ENCODE data around the gene TAF5L. TPM values are rescaled to one million over a fixed set of nuclear protein-coding genes. Genes with fewer than 3 reads are reported as not detected.
A peak's percentile ranks its signal among the peaks of the same experiment; 100 is the strongest.

The TAF5L gene
- total and polyA plus RNA-seq, 2 of the 13 experiments (the other 11 are each of a cell fraction or from before 2014, with no cell fraction given), result 10.8 to 18.2 TPM

DNA sequence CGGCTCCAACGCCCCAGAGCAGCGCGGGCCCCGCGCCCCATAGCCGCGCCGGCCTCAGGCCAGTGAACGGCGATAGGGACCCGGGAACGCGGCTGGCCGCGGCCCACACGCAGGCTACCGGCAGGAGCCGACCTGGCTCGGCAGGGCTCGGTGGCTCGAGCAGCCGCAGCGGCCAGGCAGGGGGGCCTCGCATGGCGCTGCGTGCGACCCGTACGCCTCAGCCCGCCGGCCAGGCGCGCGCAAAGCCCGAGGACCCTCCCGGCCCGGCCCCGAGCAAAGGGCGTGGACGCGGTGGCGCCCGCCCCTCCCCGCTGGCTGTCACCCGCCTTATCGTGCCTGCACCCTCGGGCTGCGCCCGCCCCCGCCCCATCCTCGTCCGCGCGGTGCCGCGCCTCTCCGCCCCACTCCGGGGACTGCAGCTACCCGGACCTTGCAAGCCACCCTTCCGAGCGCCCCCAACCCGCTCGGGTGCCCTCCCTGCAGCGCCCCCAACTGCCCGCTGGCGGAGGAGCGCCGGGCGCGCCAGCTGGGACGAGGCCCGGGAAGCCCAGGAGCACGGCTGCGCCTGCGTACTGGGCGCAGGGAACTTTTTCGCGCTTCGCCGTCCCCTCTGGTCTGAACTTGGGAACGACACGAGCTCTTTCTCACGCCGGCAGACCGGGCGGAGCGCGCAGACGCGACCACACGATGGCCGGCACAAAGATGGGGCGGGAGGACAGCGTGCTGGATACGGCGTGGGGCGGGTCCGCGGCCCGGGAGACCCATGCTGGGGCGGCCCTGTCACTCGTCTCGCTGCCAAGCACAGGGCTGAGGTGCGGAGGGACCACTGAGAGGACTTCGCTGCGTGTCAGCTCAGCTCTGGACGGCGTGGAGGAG lies 67.2 kb downstream of the TAF5L start, which contains the start of gene ABCB10 (continued):
- TF ChIP-seq, protein P1, sequence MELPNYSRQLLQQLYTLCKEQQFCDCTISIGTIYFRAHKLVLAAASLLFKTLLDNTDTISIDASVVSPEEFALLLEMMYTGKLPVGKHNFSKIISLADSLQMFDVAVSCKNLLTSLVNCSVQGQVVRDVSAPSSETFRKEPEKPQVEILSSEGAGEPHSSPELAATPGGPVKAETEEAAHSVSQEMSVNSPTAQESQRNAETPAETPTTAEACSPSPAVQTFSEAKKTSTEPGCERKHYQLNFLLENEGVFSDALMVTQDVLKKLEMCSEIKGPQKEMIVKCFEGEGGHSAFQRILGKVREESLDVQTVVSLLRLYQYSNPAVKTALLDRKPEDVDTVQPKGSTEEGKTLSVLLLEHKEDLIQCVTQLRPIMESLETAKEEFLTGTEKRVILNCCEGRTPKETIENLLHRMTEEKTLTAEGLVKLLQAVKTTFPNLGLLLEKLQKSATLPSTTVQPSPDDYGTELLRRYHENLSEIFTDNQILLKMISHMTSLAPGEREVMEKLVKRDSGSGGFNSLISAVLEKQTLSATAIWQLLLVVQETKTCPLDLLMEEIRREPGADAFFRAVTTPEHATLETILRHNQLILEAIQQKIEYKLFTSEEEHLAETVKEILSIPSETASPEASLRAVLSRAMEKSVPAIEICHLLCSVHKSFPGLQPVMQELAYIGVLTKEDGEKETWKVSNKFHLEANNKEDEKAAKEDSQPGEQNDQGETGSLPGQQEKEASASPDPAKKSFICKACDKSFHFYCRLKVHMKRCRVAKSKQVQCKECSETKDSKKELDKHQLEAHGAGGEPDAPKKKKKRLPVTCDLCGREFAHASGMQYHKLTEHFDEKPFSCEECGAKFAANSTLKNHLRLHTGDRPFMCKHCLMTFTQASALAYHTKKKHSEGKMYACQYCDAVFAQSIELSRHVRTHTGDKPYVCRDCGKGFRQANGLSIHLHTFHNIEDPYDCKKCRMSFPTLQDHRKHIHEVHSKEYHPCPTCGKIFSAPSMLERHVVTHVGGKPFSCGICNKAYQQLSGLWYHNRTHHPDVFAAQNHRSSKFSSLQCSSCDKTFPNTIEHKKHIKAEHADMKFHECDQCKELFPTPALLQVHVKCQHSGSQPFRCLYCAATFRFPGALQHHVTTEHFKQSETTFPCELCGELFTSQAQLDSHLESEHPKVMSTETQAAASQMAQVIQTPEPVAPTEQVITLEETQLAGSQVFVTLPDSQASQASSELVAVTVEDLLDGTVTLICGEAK (IDR thresholded peaks at IDR 0.05), result no peak
- TF ChIP-seq, protein P1 (CRISPR knock-in tag; IDR thresholded peaks at IDR 0.05), result peak; percentile 39; the same call in 1 of the 2 replicates
- peak; percentile 67; the same call in 1 of the 2 replicates for TF ChIP-seq SP140L (CRISPR knock-in tag; IDR thresholded peaks at IDR 0.05; ENCODE audit: borderline replicate concordance)
- TF ChIP-seq DNMT1 (CRISPR knock-in tag; IDR thresholded peaks at IDR 0.05), result 0 out of 2 replicates have a peak, but pooled peaks have one; percentile 39
- peak; percentile 70 for TF ChIP-seq ZNF264 (CRISPR knock-in tag; IDR thresholded peaks at IDR 0.05)
- TF ChIP-seq ZNF761 (CRISPR knock-in tag; conservative IDR thresholded peaks at IDR 0.05), result peak; percentile 83; the same call in 1 of the 2 replicates
- peak; percentile 62; the same call in 1 of the 2 replicates for TF ChIP-seq ZNF160 (CRISPR knock-in tag; IDR thresholded peaks at IDR 0.05)
- TF ChIP-seq ZFX (CRISPR knock-in tag; IDR thresholded peaks at IDR 0.05; ENCODE audit: low read depth), result peak; percentile 78
- TF ChIP-seq ZNF10 (CRISPR knock-in tag; IDR thresholded peaks at IDR 0.05; ENCODE audit: borderline replicate concordance, low read depth), result no peak
- no peak for TF ChIP-seq HBP1 (CRISPR knock-in tag; IDR thresholded peaks at IDR 0.05; ENCODE audit: low read depth)
- TF ChIP-seq ZNF431 (CRISPR knock-in tag; IDR thresholded peaks at IDR 0.05; ENCODE audit: borderline replicate concordance, low read depth), result peak; percentile 83
- peak; percentile 71; the same call in 1 of the 2 replicates for TF ChIP-seq PITX1 (CRISPR knock-in tag; IDR thresholded peaks at IDR 0.05)
- peak; percentile 89 for TF ChIP-seq HNRNPLL (IDR thresholded peaks at IDR 0.05; ENCODE audit: low read depth, low read length, poor library complexity, severe bottlenecking)
- TF ChIP-seq ZNF605 (CRISPR knock-in tag; IDR thresholded peaks at IDR 0.05), result peak; percentile 82; the same call in 1 of the 2 replicates
- TF ChIP-seq GTF3A (CRISPR knock-in tag; conservative IDR thresholded peaks at IDR 0.05), result 0 out of 2 replicates have a peak, but pooled peaks have one; percentile 80
- peak; percentile 76; the same call in 1 of the 2 replicates for TF ChIP-seq ZNF350 (CRISPR knock-in tag; IDR thresholded peaks at IDR 0.05; ENCODE audit: borderline replicate concordance, low read depth)
- TF ChIP-seq ZNF230 (CRISPR knock-in tag; IDR thresholded peaks at IDR 0.05), result peak; percentile 79; the same call in 1 of the 2 replicates
- 0 out of 2 replicates have a peak, but pooled peaks have one; percentile 60 for TF ChIP-seq ZBTB8A (CRISPR knock-in tag; IDR thresholded peaks at IDR 0.05; ENCODE audit: borderline replicate concordance, low read depth)
